CD4-positive, alpha-beta memory T cell (primary cell): ENCODE results near the gene TMEM179B. TPM values are rescaled to one million over a fixed set of nuclear protein-coding genes. Genes with fewer than 3 reads are reported as not detected.
"Not testable (repeated sequence)": the region's sequence is repeated elsewhere in the genome, so short reads cannot be mapped to it uniquely, and the experiment has no call there.

Source experiments
- CTCF ChIA-PET: fragments of 350-600 bp; sonication (Branson Sonifier 250); formaldehyde crosslinking; loops from one replicate; lab custom pipeline; 2021; ENCODE audit warnings: inconsistent platforms; ENCODE audit not compliant: partially characterized antibody; lab: Charles Lee
- POLR2A ChIA-PET: fragments of 350-600 bp; sonication (Branson Sonifier 250); formaldehyde crosslinking; loops from one replicate; lab custom pipeline; 2021; ENCODE audit not compliant: partially characterized antibody; lab: Charles Lee
- DNase-seq, 5 donors: peaks; one replicate each; pipeline versions ENCODE4 v3.0.0 to v3.0.0-alpha.2; 2020 to 2022; ENCODE audit warnings: mixed read lengths in 1 of 5
- H3K27ac ChIP-seq: one replicate; pipeline ENCODE4 v1.7.0; 2013; ENCODE audit warnings: low read depth, low read length
- H3K27me3 ChIP-seq: 2 replicates; pipeline ENCODE4 v1.7.0; 2013; ENCODE audit warnings: mild to moderate bottlenecking, low read length, moderate library complexity; ENCODE audit not compliant: insufficient read depth
- H3K36me3 ChIP-seq: 2 replicates; pipeline ENCODE4 v1.7.0; 2013; ENCODE audit warnings: mild to moderate bottlenecking, low read length, moderate library complexity; ENCODE audit not compliant: insufficient read depth
- H3K4me1 ChIP-seq: 2 replicates; pipeline ENCODE4 v1.7.0; 2013; ENCODE audit warnings: mild to moderate bottlenecking, low read length, moderate library complexity; ENCODE audit not compliant: insufficient read depth
- H3K4me3 ChIP-seq, 2 donors: one replicate each; pipeline ENCODE4 v1.7.0; 2013; ENCODE audit warnings: low read length in 2 of 2, mild to moderate bottlenecking in 1 of 2
- H3K9me3 ChIP-seq, 2 donors: one replicate each; pipeline ENCODE4 v1.7.0; 2013; ENCODE audit warnings: low read length in 2 of 2, control low read depth in 1 of 2; ENCODE audit not compliant: control insufficient read depth in 1 of 2
- H3K27ac Mint-ChIP-seq, 7 donors: one replicate each; pipeline ENCODE4 v1.8.0; 2020 to 2021; ENCODE audit warnings: mixed read lengths in 7 of 7, mild to moderate bottlenecking in 6 of 7, inconsistent platforms in 3 of 7, moderate library complexity in 3 of 7
- H3K27me3 Mint-ChIP-seq, 2 donors: one replicate each; pipeline ENCODE4 v1.8.0; 2020 to 2021; ENCODE audit warnings: mixed read lengths in 2 of 2
- H3K36me3 Mint-ChIP-seq, 2 donors: one replicate each; pipeline ENCODE4 v1.8.0; 2020 to 2021; ENCODE audit warnings: mixed read lengths in 2 of 2, inconsistent platforms in 1 of 2, mild to moderate bottlenecking in 1 of 2
- H3K4me1 Mint-ChIP-seq, 4 donors: one replicate each; pipeline ENCODE4 v1.8.0; 2020 to 2021; ENCODE audit warnings: mixed read lengths in 4 of 4, mild to moderate bottlenecking in 1 of 4
- H3K4me3 Mint-ChIP-seq, 8 donors: one replicate each; pipeline ENCODE4 v1.8.0; 2020 to 2021; ENCODE audit warnings: mixed read lengths in 8 of 8, mild to moderate bottlenecking in 7 of 8, moderate library complexity in 6 of 8, inconsistent platforms in 3 of 8
- H3K9me3 Mint-ChIP-seq, 8 donors: one replicate each; pipeline ENCODE4 v1.8.0; 2020 to 2021; ENCODE audit warnings: mixed read lengths in 8 of 8, mild to moderate bottlenecking in 5 of 8, inconsistent platforms in 3 of 8, moderate library complexity in 1 of 8
- intact Hi-C: fragments of 100-400 bp; cut with micrococcal nuclease; formaldehyde crosslinking; loops from one replicate; pipeline ENCODE4 v1.15.1; 2023
- polyA plus RNA-seq, 2 donors: library from polyadenylated mRNA; unstranded; fragments of 300-500 nt; fragmentation: Illumina TruSeq; gene quantifications; one replicate each; pipeline ENCODE4 v1.2.3, GENCODE V29; 2021
- total RNA-seq, 2 experiments: library from RNA; stranded (reverse); gene quantifications; one replicate each; pipeline ENCODE4 v1.2.3, GENCODE V29; 2021

Gene TMEM179B
- total RNA-seq (10 to 100 TPM; 66.3 to 66.6 TPM), polyA plus RNA-seq (100 to 1,000 TPM; 102 to 166 TPM)

- Histone ChIP-seq H3K9me3 (no peaks in the 10 kb centered on the region), H3K36me3 (peaks cover 17% of the 10 kb centered on the region), H3K27me3 (no peaks in the 10 kb centered on the region), H3K4me3 (peak within 1 kb of the TSS; percentile 73 to 95), H3K27ac (peak within 1 kb of the TSS; percentile 84), H3K4me1 (peaks cover 45% of the 10 kb centered on the region)
- ChIA-PET POLR2A (interaction anchor here (0.6 to 25.8 kb wide), 32 partner anchors 9 to 385 kb away, joined by 3 to 801 read pairs (median 8); partner anchors contain the start of genes C11orf98, CSKMT, GANAB and GNG3), CTCF (interaction anchor here (0.6 to 5.4 kb wide), 38 partner anchors 9 to 195 kb away, joined by 3 to 105 read pairs (median 6); partner anchors contain the start of genes BSCL2, C11orf98, CSKMT and GNG3)
- peak; percentile 95 to 99 (median 96) for DNase-seq
- Mint-ChIP-seq H3K27me3 (no peaks in the 10 kb centered on the region), H3K36me3 (peaks cover 6 to 50% of the 10 kb centered on the region in 2 donors), H3K27ac (peak within 1 kb of the TSS; percentile 89 to 98 (median 97)), H3K9me3 (peaks cover 0 to 3% (median 0%) of the 10 kb centered on the region in 8 donors), H3K4me1 (peaks cover 29 to 61% (median 47%) of the 10 kb centered on the region in 4 donors), H3K4me3 (peak within 1 kb of the TSS; percentile 93 to 97 (median 96))
- intact Hi-C loops = loop anchor here (1.0 to 2.0 kb wide), 8 partner anchors 18 to 94 kb away; partner anchors contain the start of genes NXF1, POLR2G, STX5 and TEX54
Measured at GRCh38 chr11:62787005-62787759, at the start of gene TMEM179B. TMEM179B (plus strand) TSS chr11:62787402; CDS start chr11:62787432, 30 bp downstream.

GRCh38 chr11:62747475-62748160, 39.6 kb upstream of the TMEM179B start:
- intact Hi-C loops = no loop called here
- Histone ChIP-seq H3K4me1 (peaks cover 30% of the 10 kb centered on the region), H3K36me3 (peaks cover 6% of the 10 kb centered on the region), H3K27ac (no peak overlapping the region), H3K4me3 (no peak overlapping the region), H3K9me3 (no peaks in the 10 kb centered on the region), H3K27me3 (no peaks in the 10 kb centered on the region)
- no peak overlapping the region for H3K4me3 Mint-ChIP-seq
- H3K4me1 Mint-ChIP-seq = peaks cover 9 to 26% (median 14%) of the 10 kb centered on the region in 4 donors
- no peak overlapping the region for H3K27ac Mint-ChIP-seq
- no peaks in the 10 kb centered on the region for H3K9me3 Mint-ChIP-seq
- H3K27me3 Mint-ChIP-seq = no peaks in the 10 kb centered on the region
- no peak for DNase-seq
- ChIA-PET POLR2A (interaction anchor here (1.5 to 1.7 kb wide), 2 partner anchors 20 to 93 kb away, joined by 4 to 11 read pairs; partner anchors contain the start of gene HNRNPUL2), CTCF (interaction anchor here (0.6 to 1.4 kb wide), 3 partner anchors 18 to 71 kb away, joined by 3 to 5 read pairs (median 4); partner anchors contain the start of gene TMEM179B)
- peaks cover 8 to 14% of the 10 kb centered on the region in 2 donors for H3K36me3 Mint-ChIP-seq

- H3K27ac ChIP-seq, H3K27me3 Mint-ChIP-seq, DNase-seq, H3K9me3 Mint-ChIP-seq, H3K27me3 ChIP-seq, H3K4me3 Mint-ChIP-seq, H3K9me3 ChIP-seq, H3K4me3 ChIP-seq, intact Hi-C loops: not testable (repeated sequence)
- POLR2A ChIA-PET = interaction anchor here (0.6 to 10.0 kb wide), 3 partner anchors 11 to 110 kb away, joined by 4 to 231 read pairs (median 5); partner anchors contain the start of genes HNRNPUL2, POLR2G and TTC9C
- Histone ChIP-seq H3K4me1 (peaks cover 45% of the 10 kb centered on the region), H3K36me3 (peaks cover 11% of the 10 kb centered on the region)
- Mint-ChIP-seq H3K4me1 (peaks cover 15 to 45% (median 28%) of the 10 kb centered on the region in 4 donors), H3K36me3 (peaks cover 12 to 23% of the 10 kb centered on the region in 2 donors), H3K27ac (peak overlapping the region in 3 of 7 donors; percentile 22 to 68 (median 46))
- CTCF ChIA-PET = interaction anchor here (1.2 kb wide), 1 partner anchor 36 kb away, joined by 3 read pairs; no protein-coding TSS in a partner anchor
Measured at GRCh38 chr11:62749931-62750330, 37.3 kb upstream of the TMEM179B start.

GRCh38 chr11:62752177-62752785, 34.9 kb upstream of the TMEM179B start:
- peak overlapping the region; percentile 90 for H3K27ac ChIP-seq
- no peak for DNase-seq
- H3K27me3 ChIP-seq = no peaks in the 10 kb centered on the region
- no peak overlapping the region for H3K4me3 ChIP-seq
- H3K9me3 ChIP-seq = no peaks in the 10 kb centered on the region
- CTCF ChIA-PET = interaction anchor here (1.4 to 4.3 kb wide), 3 partner anchors 9 to 35 kb away, joined by 4 to 28 read pairs (median 14); partner anchors contain the start of genes POLR2G and TMEM179B
- peak overlapping the region in 6 of 7 donors; percentile 42 to 100 (median 66) for H3K27ac Mint-ChIP-seq
- no peaks in the 10 kb centered on the region for H3K27me3 Mint-ChIP-seq
- no peaks in the 10 kb centered on the region for H3K9me3 Mint-ChIP-seq
- intact Hi-C loops = no loop called here
- peaks cover 12 to 23% of the 10 kb centered on the region in 2 donors for H3K36me3 Mint-ChIP-seq
- H3K4me1 Mint-ChIP-seq = peaks cover 17 to 45% (median 28%) of the 10 kb centered on the region in 4 donors
- H3K4me1 ChIP-seq = peaks cover 45% of the 10 kb centered on the region
- H3K36me3 ChIP-seq = peaks cover 11% of the 10 kb centered on the region
- POLR2A ChIA-PET = interaction anchor here (0.5 to 10.0 kb wide), 12 partner anchors 11 to 783 kb away, joined by 3 to 231 read pairs (median 48); partner anchors contain the start of genes BSCL2, C11orf98, CSKMT and GNG3
- peak overlapping the region in 4 of 8 donors; percentile 29 to 97 (median 42) for H3K4me3 Mint-ChIP-seq

GRCh38 chr11:62752994-62753735, 34.0 kb upstream of the TMEM179B start:
- Histone ChIP-seq H3K4me1 (peaks cover 45% of the 10 kb centered on the region), H3K27me3 (no peaks in the 10 kb centered on the region), H3K36me3 (peaks cover 11% of the 10 kb centered on the region), H3K4me3 (peak overlapping the region; percentile 68 to 98), H3K9me3 (no peaks in the 10 kb centered on the region), H3K27ac (peak overlapping the region; percentile 90)
- Mint-ChIP-seq H3K27ac (peak overlapping the region; percentile 94 to 100 (median 99)), H3K27me3 (no peaks in the 10 kb centered on the region), H3K36me3 (peaks cover 12 to 20% of the 10 kb centered on the region in 2 donors), H3K4me3 (peak overlapping the region; percentile 96 to 99 (median 98)), H3K9me3 (no peaks in the 10 kb centered on the region), H3K4me1 (peaks cover 17 to 45% (median 28%) of the 10 kb centered on the region in 4 donors)
- intact Hi-C loops = loop anchor here (1.0 kb wide), 3 partner anchors 8 to 103 kb away; partner anchors contain the start of gene POLR2G
- DNase-seq = no peak
- CTCF ChIA-PET = interaction anchor here (0.8 to 4.3 kb wide), 17 partner anchors 8 to 162 kb away, joined by 3 to 28 read pairs (median 5); partner anchors contain the start of genes HNRNPUL2, POLR2G, TAF6L and TMEM179B
- POLR2A ChIA-PET = interaction anchor here (0.5 to 10.0 kb wide), 44 partner anchors 9 to 784 kb away, joined by 3 to 231 read pairs (median 7); partner anchors contain the start of genes BSCL2, C11orf98, CSKMT and EEF1G
